Measurements from ENCODE around the gene RAP1GAP. TPM values are rescaled to one million over a fixed set of nuclear protein-coding genes. Genes with fewer than 3 reads are reported as not detected.

Gene RAP1GAP
- total and polyA plus RNA-seq, 9 of the 15 experiments (the other 6 are each of a cell fraction or from before 2014, with no cell fraction given): 0.29 to 30.2 (median 19.2) TPM

- TF ChIP-seq MXI1 (IDR thresholded peaks at IDR 0.05; ENCODE audit: low read depth, low read length): no peak
- TF ChIP-seq, protein P1, sequence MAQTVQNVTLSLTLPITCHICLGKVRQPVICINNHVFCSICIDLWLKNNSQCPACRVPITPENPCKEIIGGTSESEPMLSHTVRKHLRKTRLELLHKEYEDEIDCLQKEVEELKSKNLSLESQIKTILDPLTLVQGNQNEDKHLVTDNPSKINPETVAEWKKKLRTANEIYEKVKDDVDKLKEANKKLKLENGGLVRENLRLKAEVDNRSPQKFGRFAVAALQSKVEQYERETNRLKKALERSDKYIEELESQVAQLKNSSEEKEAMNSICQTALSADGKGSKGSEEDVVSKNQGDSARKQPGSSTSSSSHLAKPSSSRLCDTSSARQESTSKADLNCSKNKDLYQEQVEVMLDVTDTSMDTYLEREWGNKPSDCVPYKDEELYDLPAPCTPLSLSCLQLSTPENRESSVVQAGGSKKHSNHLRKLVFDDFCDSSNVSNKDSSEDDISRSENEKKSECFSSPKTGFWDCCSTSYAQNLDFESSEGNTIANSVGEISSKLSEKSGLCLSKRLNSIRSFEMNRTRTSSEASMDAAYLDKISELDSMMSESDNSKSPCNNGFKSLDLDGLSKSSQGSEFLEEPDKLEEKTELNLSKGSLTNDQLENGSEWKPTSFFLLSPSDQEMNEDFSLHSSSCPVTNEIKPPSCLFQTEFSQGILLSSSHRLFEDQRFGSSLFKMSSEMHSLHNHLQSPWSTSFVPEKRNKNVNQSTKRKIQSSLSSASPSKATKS (CRISPR knock-in tag; IDR thresholded peaks at IDR 0.05): no peak
- TF ChIP-seq ILK (tag; IDR thresholded peaks at IDR 0.05; ENCODE audit: borderline replicate concordance, low read depth): no peak
- no peak for TF ChIP-seq FOXJ2 (tag; IDR thresholded peaks at IDR 0.05)
- TF ChIP-seq ZNF445 (CRISPR knock-in tag; IDR thresholded peaks at IDR 0.05; ENCODE audit: low read depth): no peak
- TF ChIP-seq BCOR (IDR thresholded peaks at IDR 0.05): peak; percentile 97
- peak; percentile 72; the same call in 1 of the 2 replicates for TF ChIP-seq ADNP (tag; IDR thresholded peaks at IDR 0.05)
- TF ChIP-seq CHCHD3 (CRISPR knock-in tag; IDR thresholded peaks at IDR 0.05): no peak
- TF ChIP-seq NRF1 (conservative IDR thresholded peaks at IDR 0.05 in 1 of 2, IDR thresholded peaks at IDR 0.05 in 1 of 2): no peak
- TF ChIP-seq ZNF561 (CRISPR knock-in tag; conservative IDR thresholded peaks at IDR 0.05): no peak
- no peak for TF ChIP-seq TRIM24 (IDR thresholded peaks at IDR 0.05)
- no peak for TF ChIP-seq RUNX1 (IDR thresholded peaks at IDR 0.05; ENCODE audit: low read depth)
- TF ChIP-seq KDM1A (IDR thresholded peaks at IDR 0.05): peak; percentile 56 to 82; a peak in 3 of 4 replicates
- no peak for TF ChIP-seq ZNF282 (CRISPR knock-in tag; IDR thresholded peaks at IDR 0.05)
- TF ChIP-seq, protein P2, sequence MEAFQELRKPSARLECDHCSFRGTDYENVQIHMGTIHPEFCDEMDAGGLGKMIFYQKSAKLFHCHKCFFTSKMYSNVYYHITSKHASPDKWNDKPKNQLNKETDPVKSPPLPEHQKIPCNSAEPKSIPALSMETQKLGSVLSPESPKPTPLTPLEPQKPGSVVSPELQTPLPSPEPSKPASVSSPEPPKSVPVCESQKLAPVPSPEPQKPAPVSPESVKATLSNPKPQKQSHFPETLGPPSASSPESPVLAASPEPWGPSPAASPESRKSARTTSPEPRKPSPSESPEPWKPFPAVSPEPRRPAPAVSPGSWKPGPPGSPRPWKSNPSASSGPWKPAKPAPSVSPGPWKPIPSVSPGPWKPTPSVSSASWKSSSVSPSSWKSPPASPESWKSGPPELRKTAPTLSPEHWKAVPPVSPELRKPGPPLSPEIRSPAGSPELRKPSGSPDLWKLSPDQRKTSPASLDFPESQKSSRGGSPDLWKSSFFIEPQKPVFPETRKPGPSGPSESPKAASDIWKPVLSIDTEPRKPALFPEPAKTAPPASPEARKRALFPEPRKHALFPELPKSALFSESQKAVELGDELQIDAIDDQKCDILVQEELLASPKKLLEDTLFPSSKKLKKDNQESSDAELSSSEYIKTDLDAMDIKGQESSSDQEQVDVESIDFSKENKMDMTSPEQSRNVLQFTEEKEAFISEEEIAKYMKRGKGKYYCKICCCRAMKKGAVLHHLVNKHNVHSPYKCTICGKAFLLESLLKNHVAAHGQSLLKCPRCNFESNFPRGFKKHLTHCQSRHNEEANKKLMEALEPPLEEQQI (IDR thresholded peaks at IDR 0.05): no peak
- TF ChIP-seq SMARCA5 (IDR thresholded peaks at IDR 0.05): peak; percentile 86; the same call in 1 of the 2 replicates
- TF ChIP-seq YY1 (IDR thresholded peaks at IDR 0.05; ENCODE audit: borderline replicate concordance in 1 of 3, control insufficient read depth in 1 of 3, extremely low read depth in 1 of 3, insufficient read depth in 3 of 3, insufficient read length in 1 of 3, insufficient replicate concordance in 2 of 3, low read depth in 1 of 3, low read length in 2 of 3): no peak
- TF ChIP-seq, protein P3, sequence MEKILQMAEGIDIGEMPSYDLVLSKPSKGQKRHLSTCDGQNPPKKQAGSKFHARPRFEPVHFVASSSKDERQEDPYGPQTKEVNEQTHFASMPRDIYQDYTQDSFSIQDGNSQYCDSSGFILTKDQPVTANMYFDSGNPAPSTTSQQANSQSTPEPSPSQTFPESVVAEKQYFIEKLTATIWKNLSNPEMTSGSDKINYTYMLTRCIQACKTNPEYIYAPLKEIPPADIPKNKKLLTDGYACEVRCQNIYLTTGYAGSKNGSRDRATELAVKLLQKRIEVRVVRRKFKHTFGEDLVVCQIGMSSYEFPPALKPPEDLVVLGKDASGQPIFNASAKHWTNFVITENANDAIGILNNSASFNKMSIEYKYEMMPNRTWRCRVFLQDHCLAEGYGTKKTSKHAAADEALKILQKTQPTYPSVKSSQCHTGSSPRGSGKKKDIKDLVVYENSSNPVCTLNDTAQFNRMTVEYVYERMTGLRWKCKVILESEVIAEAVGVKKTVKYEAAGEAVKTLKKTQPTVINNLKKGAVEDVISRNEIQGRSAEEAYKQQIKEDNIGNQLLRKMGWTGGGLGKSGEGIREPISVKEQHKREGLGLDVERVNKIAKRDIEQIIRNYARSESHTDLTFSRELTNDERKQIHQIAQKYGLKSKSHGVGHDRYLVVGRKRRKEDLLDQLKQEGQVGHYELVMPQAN (IDR thresholded peaks at IDR 0.05; ENCODE audit: borderline replicate concordance): no peak
- TF ChIP-seq ARID2 (IDR thresholded peaks at IDR 0.05): no peak
Measured at GRCh38 chr1:21596628-21597027, 72.5 kb downstream of the RAP1GAP start (continued).

Data from K562 (cell line).